T-helper 1 cell treated with Interleukin-12 subunit alpha and Interleukin-12 subunit beta and Interleukin-4 antibody, amounts not matched to agents 30 ng/mL and 1 ng/mL, for 36 hours (primary cell): Measurements from ENCODE around the gene TM9SF4. TPM values are rescaled to one million over a fixed set of nuclear protein-coding genes. Genes with fewer than 3 reads are reported as not detected.
"Not testable (repeated sequence)": the region's sequence is repeated elsewhere in the genome, so short reads cannot be mapped to it uniquely, and the experiment has no call there.

Experiments
- intact Hi-C: fragments of 100-400 bp; cut with micrococcal nuclease; formaldehyde crosslinking; loops from one replicate; pipeline ENCODE4 v1.15.1; 2024
- total RNA-seq: library from RNA; stranded (reverse); gene quantifications from 2 replicates; pipeline ENCODE4 v1.2.3, GENCODE V29; 2022

Gene TM9SF4
- total RNA-seq, 1 donor from 2014 or later = 44.4 TPM

DNA sequence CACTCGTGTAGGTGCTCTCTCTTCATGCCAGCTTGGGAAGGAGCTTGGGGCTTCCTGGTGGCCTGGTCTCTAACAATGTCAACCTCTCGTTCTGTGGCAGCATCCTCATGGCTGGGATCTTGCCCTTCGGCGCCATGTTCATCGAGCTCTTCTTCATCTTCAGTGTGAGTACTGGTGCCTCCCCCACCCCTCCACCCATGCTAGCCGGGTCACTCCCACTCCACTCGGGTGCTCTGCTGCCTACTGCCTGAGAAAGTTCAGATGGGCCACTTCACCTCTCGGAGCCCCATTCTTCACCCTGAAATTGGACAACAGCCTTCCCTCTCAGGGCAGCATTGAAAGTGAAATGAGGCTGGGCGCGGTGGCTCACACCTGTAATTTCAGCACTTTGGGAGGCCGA is 48.8 kb downstream of the TM9SF4 start:
- intact Hi-C loops = no loop called here

DNA sequence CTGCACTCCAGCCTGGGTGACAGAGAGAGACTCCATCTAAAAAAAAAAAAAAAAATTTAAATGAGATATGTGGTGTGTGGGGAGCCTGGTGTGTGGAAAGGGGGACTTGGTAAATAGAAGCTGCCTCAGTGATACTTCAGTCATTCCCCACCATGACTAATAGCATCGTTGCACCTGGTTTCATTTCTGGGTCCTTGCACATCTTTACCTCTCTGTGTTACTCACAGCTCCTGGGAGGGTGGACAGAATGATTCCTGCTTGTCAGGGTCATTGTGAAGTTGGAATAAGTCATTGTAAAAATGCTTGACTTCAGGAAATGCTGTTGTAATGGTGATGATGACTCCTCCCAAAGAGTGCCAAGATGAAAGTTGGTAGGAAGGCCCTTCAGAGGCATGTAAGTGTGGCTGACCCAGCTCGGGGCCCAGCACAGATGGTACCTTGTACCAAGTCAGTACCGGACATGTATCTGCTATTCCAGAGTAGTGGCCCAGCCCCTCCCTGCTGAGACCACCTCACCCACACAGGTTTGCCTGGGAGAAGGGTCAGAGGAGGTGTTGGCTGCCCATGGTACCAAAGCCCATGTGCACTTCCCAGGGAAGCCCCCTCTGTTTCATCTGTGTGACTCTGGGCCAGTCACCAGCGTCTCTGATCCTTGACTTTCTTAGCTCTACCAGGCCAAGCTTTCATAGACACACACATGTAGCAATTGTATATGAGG is 49.6 kb downstream of the TM9SF4 start:
- intact Hi-C loops = no loop called here

DNA sequence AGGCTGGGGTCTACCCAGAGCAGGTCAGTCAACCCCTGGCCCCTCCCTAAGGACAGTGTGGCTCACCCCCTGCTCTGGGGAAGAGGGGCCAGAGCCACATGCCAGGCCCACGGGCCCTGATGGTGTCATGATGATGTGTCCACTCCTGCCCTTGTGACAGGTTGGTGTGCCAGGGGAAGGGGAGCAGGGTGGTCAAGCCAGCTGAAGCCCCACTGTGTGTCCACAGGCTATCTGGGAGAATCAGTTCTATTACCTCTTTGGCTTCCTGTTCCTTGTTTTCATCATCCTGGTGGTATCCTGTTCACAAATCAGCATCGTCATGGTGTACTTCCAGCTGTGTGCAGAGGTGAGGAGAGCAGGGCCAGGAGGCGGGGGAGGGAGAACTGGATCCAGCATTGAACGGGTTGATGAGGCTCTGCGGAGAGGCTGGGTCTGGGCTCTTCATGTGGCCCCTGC is 50.3 kb downstream of the TM9SF4 start:
- intact Hi-C loops = no loop called here

DNA sequence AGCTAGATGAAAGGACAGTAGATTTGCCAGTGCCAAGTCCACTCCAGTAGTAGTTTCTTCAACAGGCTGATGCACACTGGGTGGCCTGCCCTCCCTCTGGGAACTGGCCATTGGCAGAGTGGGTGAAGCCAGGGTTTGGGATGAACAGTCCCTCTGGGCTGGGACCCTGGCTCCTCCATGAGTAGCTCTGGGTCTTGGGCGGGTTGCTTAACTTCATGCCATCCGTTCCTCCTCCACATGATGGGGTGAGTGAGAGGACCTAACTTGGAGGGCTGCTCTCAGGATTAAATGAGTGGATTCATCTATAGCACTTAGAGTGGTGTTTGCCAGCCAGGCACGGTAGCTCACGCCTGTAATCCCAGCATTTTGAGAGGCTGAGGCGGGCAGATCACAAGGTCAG is 50.8 kb downstream of the TM9SF4 start:
- intact Hi-C loops = no loop called here

DNA sequence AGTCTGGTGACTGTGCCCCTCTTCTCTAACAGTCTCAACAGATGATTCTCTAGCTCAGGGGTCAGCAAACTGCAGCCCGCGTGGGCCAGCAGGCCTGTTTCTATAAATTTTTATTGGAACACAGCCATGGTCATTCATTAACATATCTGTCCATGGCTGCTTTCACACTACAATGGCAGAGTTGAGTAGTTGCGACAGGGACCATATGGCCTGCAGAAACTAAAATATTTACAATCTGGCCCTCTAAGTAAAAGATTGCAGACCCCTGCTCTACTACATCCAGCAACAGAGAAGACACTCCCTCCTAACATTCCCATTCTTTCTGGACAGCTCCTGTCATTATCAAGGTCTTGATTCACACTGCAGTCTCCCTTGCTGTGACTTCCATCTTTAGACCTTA is 52.8 kb downstream of the TM9SF4 start:
- intact Hi-C loops = no loop called here

- intact Hi-C loops = no loop called here
These were observed 54.4 kb downstream of the TM9SF4 start for GRCh38 chr20:32163951-32164350.

DNA sequence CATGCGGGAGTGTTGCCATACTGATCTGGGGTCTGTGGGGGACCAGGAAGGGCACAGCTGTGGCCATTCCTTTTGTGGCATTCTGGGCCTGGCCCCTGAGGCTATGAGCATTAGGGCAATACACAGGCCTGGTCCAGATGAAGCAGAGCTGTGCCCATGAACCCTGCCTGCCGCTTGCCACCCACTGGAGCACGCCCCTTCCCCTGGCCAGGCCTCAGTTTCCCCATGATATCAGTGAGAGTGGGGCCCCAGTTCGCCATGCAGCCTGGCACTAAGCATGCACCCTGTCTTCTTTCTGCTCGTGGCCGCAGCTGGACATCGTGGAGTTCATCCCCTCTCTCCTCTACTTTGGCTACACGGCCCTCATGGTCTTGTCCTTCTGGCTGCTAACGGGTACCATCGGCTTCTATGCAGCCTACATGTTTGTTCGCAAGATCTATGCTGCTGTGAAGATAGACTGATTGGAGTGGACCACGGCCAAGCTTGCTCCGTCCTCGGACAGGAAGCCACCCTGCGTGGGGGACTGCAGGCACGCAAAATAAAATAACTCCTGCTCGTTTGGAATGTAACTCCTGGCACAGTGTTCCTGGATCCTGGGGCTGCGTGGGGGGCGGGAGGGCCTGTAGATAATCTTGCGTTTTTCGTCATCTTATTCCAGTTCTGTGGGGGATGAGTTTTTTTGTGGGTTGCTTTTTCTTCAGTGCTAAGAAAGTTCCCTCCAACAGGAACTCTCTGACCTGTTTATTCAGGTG is 55.6 kb downstream of the TM9SF4 start:
- intact Hi-C loops = no loop called here

DNA sequence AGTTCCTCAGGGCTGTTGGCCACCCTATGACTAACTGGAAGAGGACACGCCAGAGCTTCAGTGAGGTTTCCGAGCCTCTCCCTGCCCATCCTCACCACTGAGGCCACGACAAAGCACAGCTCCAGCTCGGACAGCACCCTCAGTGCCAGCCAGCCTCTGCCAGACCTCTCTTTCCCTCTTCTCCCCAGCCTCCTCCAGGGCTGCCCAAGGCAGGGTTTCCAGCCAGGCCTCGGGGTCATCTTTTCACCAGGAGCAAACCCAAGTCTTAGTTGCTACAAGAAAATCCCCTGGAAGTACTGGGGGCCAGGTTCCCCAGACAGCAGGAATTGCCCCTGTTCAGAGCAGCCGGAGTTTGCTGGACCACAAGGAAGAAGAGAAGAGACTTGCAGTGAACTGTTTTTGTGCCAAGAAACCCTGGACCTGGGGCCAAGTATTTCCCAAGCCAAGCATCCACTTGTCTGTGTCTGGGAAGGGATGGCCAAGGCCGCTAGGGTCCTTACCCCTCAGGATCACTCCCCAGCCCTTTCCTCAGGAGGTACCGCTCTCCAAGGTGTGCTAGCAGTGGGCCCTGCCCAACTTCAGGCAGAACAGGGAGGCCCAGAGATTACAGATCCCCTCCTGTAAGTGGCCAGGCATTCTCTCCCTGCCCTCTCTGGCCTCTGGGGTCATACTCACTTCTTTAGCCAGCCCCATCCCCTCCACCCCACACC is 56.5 kb downstream of the TM9SF4 start:
- intact Hi-C loops = no loop called here

- intact Hi-C loops = no loop called here
These were observed 58.0 kb downstream of the TM9SF4 start for GRCh38 chr20:32167552-32167951.

GRCh38 chr20:32168184-32168910 is 58.8 kb downstream of the TM9SF4 start:
- intact Hi-C loops = no loop called here

DNA sequence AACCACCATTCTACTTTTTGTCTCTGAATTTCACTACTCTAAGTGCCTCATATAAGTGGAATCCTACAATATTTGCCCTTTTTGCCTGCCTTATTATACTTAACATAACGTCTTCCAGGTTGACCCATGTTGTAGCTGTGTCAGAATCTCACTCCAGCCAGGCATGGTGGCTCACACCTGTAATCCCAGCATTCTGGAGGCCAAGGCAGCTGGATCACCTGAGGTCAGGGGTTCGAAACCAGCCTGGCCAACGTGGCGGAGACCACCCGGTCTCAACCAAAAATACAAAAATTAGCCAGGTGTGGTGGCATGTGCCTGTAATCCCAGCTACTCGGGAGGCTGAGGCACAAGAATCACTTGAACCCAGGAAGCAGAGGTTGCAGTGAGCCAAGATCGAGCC is 68.2 kb downstream of the TM9SF4 start:
- intact Hi-C loops = not testable (repeated sequence)

- intact Hi-C loops = no loop called here
These were observed 70.0 kb downstream of the TM9SF4 start for GRCh38 chr20:32179515-32179914.

DNA sequence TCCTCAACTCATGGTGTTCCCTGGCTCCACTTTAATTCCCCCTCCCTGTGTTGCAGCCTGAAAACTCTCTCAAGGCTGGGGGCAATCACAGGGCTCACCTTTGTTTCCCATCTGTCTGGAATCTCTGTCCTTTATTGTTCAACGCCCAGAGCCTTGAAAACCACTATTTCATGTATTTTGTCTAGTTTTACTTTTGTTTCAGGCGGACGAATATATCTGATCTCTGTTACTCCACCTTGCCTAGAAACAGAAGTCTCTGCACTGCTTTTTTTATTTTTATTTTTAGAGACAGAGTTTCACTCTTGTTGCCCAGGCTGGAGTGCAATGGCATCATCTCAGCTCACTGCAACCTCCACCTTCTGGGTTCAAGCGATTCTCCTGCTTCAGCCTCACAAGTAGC is 70.4 kb downstream of the TM9SF4 start:
- intact Hi-C loops = no loop called here

DNA sequence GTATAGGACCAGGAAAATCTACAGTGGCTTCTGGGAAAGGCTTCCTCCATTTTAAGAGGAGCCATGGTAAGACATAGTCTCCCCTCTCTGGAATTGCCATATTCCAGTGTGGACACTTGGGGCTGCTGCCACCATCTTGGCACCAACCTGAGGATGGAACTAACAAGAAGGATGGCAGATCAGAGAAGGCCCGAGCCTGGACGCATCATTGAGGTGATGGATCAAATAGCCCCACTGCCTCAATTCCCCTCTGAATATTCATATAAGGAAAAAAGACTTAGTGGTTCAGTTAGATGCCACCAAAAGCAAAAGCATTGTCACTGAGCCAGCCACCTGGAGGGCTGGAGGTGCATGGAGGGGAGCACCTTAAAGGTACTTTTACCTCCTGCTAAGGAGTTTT is 72.1 kb downstream of the TM9SF4 start:
- intact Hi-C loops = no loop called here

GRCh38 chr20:32183947-32184635 is 74.6 kb downstream of the TM9SF4 start:
- intact Hi-C loops = no loop called here

- intact Hi-C loops = no loop called here
These were observed 75.6 kb downstream of the TM9SF4 start for GRCh38 chr20:32184961-32185603.

DNA sequence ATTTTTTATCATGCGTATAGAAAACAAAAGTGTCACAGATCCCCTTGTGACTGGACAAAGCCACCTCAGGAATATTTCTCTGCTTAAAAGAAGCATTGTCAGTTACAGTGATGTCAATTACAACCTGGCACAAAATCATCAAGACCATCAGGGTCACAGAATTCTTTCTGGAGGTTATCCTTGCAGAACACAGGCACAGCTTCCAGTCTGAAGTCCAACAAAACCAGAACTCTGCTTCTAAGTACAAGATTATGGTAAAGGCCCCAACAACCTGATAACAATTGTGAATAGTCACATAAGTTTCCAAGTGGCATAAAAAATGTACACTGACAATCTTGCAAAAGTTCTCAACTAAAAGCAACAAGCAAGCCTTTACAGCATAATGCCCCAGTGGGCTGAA is 77.0 kb downstream of the TM9SF4 start:
- intact Hi-C loops = no loop called here

DNA sequence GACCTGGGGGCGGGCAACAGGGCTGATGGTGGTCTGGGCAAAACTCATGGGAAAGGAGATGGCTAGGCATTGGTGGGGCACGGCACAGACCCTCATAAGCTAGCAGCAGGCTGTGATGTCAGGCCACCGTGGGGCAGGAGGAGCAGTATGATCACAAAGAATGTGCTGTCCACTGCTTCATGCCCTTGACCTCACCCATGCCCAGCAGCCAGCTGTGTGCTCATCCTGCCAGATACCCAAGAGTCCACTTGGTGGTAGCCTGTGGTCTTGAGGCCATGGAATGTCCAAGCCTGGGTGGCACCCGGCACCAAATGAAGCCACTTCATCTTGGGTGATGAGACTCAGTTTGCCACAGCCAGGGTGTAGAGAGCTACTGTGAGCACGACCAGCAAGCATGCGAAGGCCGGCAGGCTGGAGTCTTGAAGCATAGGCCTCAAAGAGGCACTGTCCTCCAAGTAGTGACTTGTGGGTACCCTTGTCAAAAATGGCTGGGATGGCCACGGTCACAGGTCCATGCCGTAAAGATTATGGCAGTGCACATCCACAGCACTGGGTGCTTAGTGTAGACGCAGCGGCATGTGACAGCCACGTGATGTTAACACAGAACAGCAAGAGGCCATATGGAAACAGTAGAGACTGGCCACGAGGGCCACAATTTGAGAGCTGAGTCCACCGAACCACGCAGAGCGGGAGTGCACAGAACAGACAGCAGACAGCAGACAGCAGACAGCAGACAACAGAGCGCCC is 79.0 kb downstream of the TM9SF4 start:
- intact Hi-C loops = no loop called here

DNA sequence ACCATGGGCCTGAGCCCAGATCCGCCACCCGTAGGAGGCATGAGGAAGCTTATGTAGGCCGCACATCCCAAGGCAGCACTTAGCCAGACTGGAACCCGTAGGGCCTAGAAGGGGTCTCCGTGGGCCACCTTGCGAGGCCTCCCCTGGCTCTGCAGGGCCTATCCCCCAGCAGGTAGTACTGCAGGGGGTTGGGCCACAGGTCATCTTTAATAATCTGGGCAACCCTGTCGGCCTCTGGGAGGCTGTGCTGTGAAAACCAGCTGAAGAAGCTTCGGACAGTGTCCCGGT is 79.6 kb downstream of the TM9SF4 start:
- intact Hi-C loops = no loop called here
